ENCODE results near the gene KIF13A.

Gene KIF13A

GRCh38 chr6:17712576-17712975 lies 274.9 kb downstream of the KIF13A start:
- no peak for DNase-seq

- no peak for DNase-seq
These were observed 277.1 kb downstream of the KIF13A start for GRCh38 chr6:17710331-17710730.

GRCh38 chr6:17709476-17709875 lies 278.0 kb downstream of the KIF13A start:
- no peak for DNase-seq
